ENCODE results near the gene TUBG2. TPM values are rescaled to one million over a fixed set of nuclear protein-coding genes. Genes with fewer than 3 reads are reported as not detected.

TUBG2 gene
- total RNA-seq, 1 experiment from 2014 or later: 26.7 TPM

DNA sequence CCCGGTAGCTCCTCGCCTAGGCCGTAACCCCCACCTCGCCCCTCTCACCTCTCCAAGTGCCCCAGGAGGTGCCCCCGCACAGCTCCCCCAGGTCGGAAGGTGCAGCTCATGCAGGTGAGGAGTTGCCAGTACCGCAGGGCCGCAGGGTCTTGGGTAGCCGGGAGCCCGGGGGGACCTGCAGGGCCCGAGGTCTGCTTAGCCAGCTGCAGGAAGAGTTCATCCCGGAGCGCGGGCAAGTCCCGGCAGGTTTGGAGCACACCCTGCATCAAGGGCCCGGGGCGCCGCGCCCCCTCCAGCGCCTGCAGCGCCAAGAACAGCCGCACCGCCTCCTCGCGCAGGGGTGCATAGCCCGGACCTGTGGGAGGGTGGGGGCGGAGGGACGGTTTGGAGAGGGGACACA is 13.0 kb downstream of the TUBG2 start:
- TF ChIP-seq FOXJ3 (CRISPR knock-in tag; IDR thresholded peaks at IDR 0.05; ENCODE audit: borderline replicate concordance): no peak
- no peak for TF ChIP-seq TP53 (CRISPR knock-in tag; IDR thresholded peaks at IDR 0.05)
- TF ChIP-seq, protein P1, sequence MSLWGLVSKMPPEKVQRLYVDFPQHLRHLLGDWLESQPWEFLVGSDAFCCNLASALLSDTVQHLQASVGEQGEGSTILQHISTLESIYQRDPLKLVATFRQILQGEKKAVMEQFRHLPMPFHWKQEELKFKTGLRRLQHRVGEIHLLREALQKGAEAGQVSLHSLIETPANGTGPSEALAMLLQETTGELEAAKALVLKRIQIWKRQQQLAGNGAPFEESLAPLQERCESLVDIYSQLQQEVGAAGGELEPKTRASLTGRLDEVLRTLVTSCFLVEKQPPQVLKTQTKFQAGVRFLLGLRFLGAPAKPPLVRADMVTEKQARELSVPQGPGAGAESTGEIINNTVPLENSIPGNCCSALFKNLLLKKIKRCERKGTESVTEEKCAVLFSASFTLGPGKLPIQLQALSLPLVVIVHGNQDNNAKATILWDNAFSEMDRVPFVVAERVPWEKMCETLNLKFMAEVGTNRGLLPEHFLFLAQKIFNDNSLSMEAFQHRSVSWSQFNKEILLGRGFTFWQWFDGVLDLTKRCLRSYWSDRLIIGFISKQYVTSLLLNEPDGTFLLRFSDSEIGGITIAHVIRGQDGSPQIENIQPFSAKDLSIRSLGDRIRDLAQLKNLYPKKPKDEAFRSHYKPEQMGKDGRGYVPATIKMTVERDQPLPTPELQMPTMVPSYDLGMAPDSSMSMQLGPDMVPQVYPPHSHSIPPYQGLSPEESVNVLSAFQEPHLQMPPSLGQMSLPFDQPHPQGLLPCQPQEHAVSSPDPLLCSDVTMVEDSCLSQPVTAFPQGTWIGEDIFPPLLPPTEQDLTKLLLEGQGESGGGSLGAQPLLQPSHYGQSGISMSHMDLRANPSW (CRISPR knock-in tag; conservative IDR thresholded peaks at IDR 0.05; ENCODE audit: low read depth): no peak
- no peak for TF ChIP-seq JUN (CRISPR knock-in tag; IDR thresholded peaks at IDR 0.05)
- no peak for TF ChIP-seq ZNF317 (CRISPR knock-in tag; IDR thresholded peaks at IDR 0.05; ENCODE audit: borderline replicate concordance, low read depth)
- TF ChIP-seq NFE2L1 (CRISPR knock-in tag; IDR thresholded peaks at IDR 0.05): no peak
- no peak for TF ChIP-seq TEAD4 (CRISPR knock-in tag; IDR thresholded peaks at IDR 0.05)
- TF ChIP-seq, protein P2, sequence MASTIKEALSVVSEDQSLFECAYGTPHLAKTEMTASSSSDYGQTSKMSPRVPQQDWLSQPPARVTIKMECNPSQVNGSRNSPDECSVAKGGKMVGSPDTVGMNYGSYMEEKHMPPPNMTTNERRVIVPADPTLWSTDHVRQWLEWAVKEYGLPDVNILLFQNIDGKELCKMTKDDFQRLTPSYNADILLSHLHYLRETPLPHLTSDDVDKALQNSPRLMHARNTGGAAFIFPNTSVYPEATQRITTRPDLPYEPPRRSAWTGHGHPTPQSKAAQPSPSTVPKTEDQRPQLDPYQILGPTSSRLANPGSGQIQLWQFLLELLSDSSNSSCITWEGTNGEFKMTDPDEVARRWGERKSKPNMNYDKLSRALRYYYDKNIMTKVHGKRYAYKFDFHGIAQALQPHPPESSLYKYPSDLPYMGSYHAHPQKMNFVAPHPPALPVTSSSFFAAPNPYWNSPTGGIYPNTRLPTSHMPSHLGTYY (CRISPR knock-in tag; IDR thresholded peaks at IDR 0.05): no peak
- TF ChIP-seq EMX1 (CRISPR knock-in tag; IDR thresholded peaks at IDR 0.05): no peak
- no peak for TF ChIP-seq ETV6 (CRISPR knock-in tag; IDR thresholded peaks at IDR 0.05)
- TF ChIP-seq MYBL2 (CRISPR knock-in tag; IDR thresholded peaks at IDR 0.05): no peak
- TF ChIP-seq ZBTB21 (CRISPR knock-in tag; IDR thresholded peaks at IDR 0.05; ENCODE audit: borderline replicate concordance): no peak
- DNase-seq (ENCODE audit: low spot score): no peak
- Mint-ChIP-seq H3K36me3 (peaks cover 13% of the 10 kb centered on the region), H3K9me3 (no peaks in the 10 kb centered on the region), H3K27ac (no peak overlapping the region), H3K4me1 (peaks cover 41% of the 10 kb centered on the region), H3K4me3 (peak overlapping the region; percentile 68), H3K27me3 (ENCODE audit: low read depth) (peaks cover 3% of the 10 kb centered on the region)
- POLR2A ChIA-PET: interaction anchor here (3.2 kb wide), 1 partner anchor 13 kb away, joined by 13 read pairs; the partner anchor contains the start of gene TUBG2
- CTCF ChIA-PET: interaction anchor here (1.3 to 4.9 kb wide), 8 partner anchors 8 to 94 kb away, joined by 4 to 58 read pairs (median 15); partner anchors contain the start of genes CCR10, CNTNAP1, PSMC3IP and RETREG3
- no peak for ATAC-seq

DNA sequence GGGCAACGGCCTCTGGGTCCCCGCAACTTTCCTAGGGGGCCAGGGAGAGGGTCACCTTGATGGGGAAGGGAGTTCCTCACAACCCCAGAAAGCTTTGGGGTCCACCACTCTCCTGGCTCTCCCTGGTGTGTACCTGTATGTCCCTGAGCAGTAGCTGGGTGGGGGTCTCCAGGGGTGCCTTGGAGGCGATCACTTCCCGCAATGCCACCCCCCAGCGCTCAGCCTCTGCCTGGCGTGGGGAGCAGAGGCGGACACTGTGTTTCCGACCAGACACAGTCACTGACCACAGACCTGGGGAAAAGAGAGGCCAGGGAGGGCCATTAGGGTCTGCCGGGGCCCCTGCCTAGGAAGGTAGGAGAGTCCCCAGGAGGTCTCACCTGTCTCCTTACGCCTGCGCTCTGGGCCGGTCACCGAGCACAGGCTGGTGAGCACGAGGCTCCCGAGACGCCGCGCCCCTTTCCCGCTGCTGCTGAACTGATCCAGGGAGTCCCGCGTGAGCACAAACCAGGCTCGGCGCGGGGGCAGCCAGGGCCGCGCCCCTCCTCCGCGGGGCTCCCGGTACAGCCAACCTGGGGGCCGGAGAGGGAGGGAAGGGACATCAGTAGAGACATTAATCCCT is 14.3 kb downstream of the TUBG2 start:
- TF ChIP-seq GTF2I (CRISPR knock-in tag; conservative IDR thresholded peaks at IDR 0.05) (no peak), FOXK1 (CRISPR knock-in tag; IDR thresholded peaks at IDR 0.05) (no peak), SMAD4 (CRISPR knock-in tag; IDR thresholded peaks at IDR 0.05) (no peak), OVOL2 (CRISPR knock-in tag; IDR thresholded peaks at IDR 0.05; ENCODE audit: borderline replicate concordance) (no peak)
- CTCF ChIA-PET: interaction anchor here (0.6 to 3.2 kb wide), 28 partner anchors 10 to 151 kb away, joined by 3 to 31 read pairs (median 6); partner anchors contain the start of genes BECN1, CNTNAP1, PSMC3IP and RAMP2
- POLR2A ChIA-PET: interaction anchor here (0.6 to 1.9 kb wide), 3 partner anchors 64 to 95 kb away, joined by 3 to 6 read pairs (median 3); partner anchors contain the start of genes PSMC3IP, RETREG3 and TUBG1
- Mint-ChIP-seq H3K4me3 (no peak overlapping the region), H3K4me1 (peaks cover 43% of the 10 kb centered on the region), H3K9me3 (no peaks in the 10 kb centered on the region), H3K27ac (no peak overlapping the region), H3K36me3 (peaks cover 8% of the 10 kb centered on the region), H3K27me3 (ENCODE audit: low read depth) (peaks cover 3% of the 10 kb centered on the region)
- no peak for DNase-seq (ENCODE audit: low spot score)
- no peak for ATAC-seq

DNA sequence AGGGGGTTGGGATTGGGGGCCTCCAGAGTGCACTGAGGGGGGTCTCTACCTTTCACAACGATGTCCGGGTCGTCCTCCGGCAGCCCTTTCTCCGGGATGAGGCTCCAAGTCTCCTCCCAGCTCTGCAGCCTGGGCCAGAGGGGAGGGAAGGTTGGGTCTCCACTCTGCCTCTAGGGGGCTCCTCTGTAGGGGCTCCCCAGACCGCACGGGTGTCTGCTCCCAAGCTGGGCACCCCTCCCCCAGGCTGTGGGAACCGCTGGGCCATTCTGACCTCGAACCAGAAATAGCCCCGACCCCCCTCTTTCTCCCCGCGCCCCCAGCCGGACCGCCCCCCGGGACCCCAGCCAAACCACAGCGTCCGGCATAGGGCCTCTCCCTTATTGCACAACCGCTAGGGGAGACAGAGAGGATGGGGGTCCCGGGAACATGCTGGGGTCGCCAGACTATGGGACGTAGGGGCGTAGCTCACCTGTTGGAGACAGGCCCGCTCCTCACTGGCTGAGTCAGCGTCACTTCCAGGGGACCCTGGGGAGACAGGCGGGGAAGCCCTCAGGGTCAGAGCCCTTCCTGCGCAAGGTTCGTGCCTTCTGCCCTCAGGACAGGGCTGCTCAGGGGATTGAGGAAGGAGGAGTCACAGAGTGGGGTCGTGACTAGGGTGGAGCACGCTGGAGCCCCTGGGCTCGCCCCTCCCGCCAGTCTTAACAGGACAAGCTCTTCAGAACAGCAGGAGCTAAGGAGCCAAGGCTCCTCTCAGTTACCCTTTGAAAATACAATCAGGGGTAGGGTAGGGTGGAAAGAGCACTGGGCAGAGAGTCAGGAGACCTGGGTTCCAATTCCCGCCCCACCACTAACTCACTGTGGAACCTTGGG is 15.0 kb downstream of the TUBG2 start:
- H3K27me3 Mint-ChIP-seq (ENCODE audit: low read depth): peaks cover 3% of the 10 kb centered on the region
- DNase-seq (ENCODE audit: low spot score) (peak; percentile 75), ATAC-seq (peak; percentile 9)
- ChIA-PET CTCF (interaction anchor here (0.6 to 3.2 kb wide), 29 partner anchors 9 to 150 kb away, joined by 3 to 31 read pairs (median 5); partner anchors contain the start of genes BECN1, PSMC3IP, RAMP2 and RETREG3), POLR2A (interaction anchor here (0.6 to 1.9 kb wide), 4 partner anchors 10 to 96 kb away, joined by 3 to 6 read pairs (median 3); partner anchors contain the start of genes PSMC3IP, RETREG3 and TUBG1)
- H3K4me1 Mint-ChIP-seq: peaks cover 40% of the 10 kb centered on the region
- peaks cover 6% of the 10 kb centered on the region for H3K36me3 Mint-ChIP-seq
- peak overlapping the region; percentile 63; the same call in 1 of the 2 replicates for H3K27ac Mint-ChIP-seq
- peak overlapping the region; percentile 64 for H3K4me3 Mint-ChIP-seq
- H3K9me3 Mint-ChIP-seq: no peaks in the 10 kb centered on the region
- TF ChIP-seq, protein P3, sequence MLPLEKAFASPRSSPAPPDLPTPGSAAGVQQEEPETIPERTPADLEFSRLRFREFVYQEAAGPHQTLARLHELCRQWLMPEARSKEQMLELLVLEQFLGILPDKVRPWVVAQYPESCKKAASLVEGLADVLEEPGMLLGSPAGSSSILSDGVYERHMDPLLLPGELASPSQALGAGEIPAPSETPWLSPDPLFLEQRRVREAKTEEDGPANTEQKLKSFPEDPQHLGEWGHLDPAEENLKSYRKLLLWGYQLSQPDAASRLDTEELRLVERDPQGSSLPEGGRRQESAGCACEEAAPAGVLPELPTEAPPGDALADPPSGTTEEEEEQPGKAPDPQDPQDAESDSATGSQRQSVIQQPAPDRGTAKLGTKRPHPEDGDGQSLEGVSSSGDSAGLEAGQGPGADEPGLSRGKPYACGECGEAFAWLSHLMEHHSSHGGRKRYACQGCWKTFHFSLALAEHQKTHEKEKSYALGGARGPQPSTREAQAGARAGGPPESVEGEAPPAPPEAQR (CRISPR knock-in tag; IDR thresholded peaks at IDR 0.05): no peak
- TF ChIP-seq, protein P4, sequence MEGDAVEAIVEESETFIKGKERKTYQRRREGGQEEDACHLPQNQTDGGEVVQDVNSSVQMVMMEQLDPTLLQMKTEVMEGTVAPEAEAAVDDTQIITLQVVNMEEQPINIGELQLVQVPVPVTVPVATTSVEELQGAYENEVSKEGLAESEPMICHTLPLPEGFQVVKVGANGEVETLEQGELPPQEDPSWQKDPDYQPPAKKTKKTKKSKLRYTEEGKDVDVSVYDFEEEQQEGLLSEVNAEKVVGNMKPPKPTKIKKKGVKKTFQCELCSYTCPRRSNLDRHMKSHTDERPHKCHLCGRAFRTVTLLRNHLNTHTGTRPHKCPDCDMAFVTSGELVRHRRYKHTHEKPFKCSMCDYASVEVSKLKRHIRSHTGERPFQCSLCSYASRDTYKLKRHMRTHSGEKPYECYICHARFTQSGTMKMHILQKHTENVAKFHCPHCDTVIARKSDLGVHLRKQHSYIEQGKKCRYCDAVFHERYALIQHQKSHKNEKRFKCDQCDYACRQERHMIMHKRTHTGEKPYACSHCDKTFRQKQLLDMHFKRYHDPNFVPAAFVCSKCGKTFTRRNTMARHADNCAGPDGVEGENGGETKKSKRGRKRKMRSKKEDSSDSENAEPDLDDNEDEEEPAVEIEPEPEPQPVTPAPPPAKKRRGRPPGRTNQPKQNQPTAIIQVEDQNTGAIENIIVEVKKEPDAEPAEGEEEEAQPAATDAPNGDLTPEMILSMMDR (IDR thresholded peaks at IDR 0.05): peak; percentile 52
- TF ChIP-seq, protein P5, sequence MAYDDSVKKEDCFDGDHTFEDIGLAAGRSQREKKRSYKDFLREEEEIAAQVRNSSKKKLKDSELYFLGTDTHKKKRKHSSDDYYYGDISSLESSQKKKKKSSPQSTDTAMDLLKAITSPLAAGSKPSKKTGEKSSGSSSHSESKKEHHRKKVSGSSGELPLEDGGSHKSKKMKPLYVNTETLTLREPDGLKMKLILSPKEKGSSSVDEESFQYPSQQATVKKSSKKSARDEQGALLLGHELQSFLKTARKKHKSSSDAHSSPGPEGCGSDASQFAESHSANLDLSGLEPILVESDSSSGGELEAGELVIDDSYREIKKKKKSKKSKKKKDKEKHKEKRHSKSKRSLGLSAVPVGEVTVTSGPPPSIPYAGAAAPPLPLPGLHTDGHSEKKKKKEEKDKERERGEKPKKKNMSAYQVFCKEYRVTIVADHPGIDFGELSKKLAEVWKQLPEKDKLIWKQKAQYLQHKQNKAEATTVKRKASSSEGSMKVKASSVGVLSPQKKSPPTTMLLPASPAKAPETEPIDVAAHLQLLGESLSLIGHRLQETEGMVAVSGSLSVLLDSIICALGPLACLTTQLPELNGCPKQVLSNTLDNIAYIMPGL (CRISPR knock-in tag; IDR thresholded peaks at IDR 0.05): no peak
- no peak for TF ChIP-seq NR2C2 (CRISPR knock-in tag; IDR thresholded peaks at IDR 0.05)

Measured in WTC11 (cell line).